ENCODE data around the gene DST.

The DST gene

GRCh38 chr6:56649782-56650181, 7.1 kb upstream of the DST start:
- no peak overlapping the region for H3K4me3 ChIP-seq (replicated peaks; ENCODE audit: low read depth, low read length)
- TF ChIP-seq CTCF (IDR thresholded peaks at IDR 0.05; ENCODE audit: low read depth, low read length, missing control alignments), result no peak
- no peak for DNase-seq (ENCODE audit: extremely low read depth, low read depth)

DNA sequence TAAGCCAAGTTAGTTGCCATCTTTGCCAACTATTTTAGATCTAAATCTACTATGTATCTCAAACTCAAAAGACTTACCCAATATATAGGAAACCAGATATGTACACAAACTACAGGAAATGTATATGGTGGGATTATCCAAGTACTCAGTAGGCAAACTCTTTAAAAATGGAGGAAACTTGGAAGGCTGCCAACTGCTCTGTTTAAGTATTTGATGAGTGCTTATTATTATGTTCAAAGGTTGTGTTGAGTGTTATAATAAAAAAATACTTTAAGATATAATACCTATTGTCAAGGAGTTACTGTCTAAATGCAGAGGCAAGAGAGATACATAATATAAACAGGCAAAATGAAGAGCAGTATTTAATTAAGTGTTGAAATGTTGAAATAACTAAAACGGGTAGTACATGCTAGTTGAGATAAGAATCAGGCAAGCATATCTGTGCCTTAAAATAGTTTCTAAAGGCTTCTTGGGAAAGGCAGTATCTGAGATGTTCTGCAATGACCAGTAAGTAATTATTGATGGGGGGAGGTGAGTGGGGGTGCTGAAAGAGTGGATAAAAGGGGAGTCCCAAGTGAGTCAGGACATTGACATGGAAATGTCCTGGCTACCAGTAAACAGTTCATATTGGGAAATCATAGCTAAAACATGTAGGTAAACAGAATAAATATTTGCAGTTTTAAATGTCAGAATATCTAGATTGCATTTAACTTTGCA, 6.5 kb upstream of the DST start:
- DNase-seq (ENCODE audit: extremely low read depth, low read depth), result no peak
- H3K4me3 ChIP-seq (replicated peaks; ENCODE audit: low read depth, low read length), result no peak overlapping the region
- no peak for TF ChIP-seq CTCF (IDR thresholded peaks at IDR 0.05; ENCODE audit: low read depth, low read length, missing control alignments)

GRCh38 chr6:56647172-56647762, 4.6 kb upstream of the DST start:
- DNase-seq (ENCODE audit: extremely low read depth, low read depth), result no peak
- no peak for TF ChIP-seq CTCF (IDR thresholded peaks at IDR 0.05; ENCODE audit: low read depth, low read length, missing control alignments)
- no peak overlapping the region for H3K4me3 ChIP-seq (replicated peaks; ENCODE audit: low read depth, low read length)

DNA sequence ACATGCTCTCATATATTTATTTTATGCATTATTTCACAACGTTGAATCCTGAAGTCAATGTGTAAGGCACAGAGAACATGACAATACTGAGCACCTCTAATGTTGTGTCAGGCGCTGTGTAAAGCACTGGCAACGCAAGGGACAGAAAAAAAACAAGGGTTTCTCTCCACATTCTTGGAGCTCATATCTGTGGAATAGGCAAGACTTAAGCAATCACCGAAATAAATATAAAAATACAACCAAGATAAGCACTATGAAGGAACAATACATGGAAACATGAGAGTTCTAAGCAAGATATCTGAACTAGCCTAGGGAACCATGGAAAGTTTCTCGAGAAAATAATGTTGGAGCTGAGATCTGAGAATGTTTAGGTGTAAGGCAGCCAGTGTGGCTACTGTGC, 1.7 kb upstream of the DST start:
- H3K4me3 ChIP-seq (replicated peaks; ENCODE audit: low read depth, low read length), result no peak overlapping the region
- TF ChIP-seq CTCF (IDR thresholded peaks at IDR 0.05; ENCODE audit: low read depth, low read length, missing control alignments), result no peak
- DNase-seq (ENCODE audit: extremely low read depth, low read depth), result no peak

GRCh38 chr6:56643379-56644089, 845 bp upstream of the DST start:
- DNase-seq (ENCODE audit: extremely low read depth, low read depth), result no peak
- H3K4me3 ChIP-seq (replicated peaks; ENCODE audit: low read depth, low read length), result no peak overlapping the region
- TF ChIP-seq CTCF (IDR thresholded peaks at IDR 0.05; ENCODE audit: low read depth, low read length, missing control alignments), result no peak

DNA sequence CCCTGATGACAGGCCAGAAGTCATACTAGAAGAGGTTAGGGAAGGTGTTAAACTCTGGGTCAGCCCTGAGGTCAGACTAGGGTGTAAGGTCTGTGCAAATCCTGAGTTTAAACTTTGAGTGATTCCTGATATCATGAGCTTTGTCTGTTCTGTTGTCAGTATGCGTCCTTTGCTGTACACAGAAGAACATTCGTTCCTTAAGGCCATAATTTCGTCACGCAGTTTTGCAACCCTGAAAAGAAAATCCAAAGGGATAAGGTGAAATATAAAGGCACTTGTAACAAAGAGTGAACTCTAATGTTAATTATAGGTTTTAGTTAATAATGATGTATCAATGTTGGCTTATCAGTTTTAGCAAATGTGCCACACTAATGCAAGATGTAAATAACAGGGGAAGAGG, 2.3 kb downstream of the DST start:
- no peak for TF ChIP-seq CTCF (IDR thresholded peaks at IDR 0.05; ENCODE audit: low read depth, low read length, missing control alignments)
- no peak for DNase-seq (ENCODE audit: extremely low read depth, low read depth)
- H3K4me3 ChIP-seq (replicated peaks; ENCODE audit: low read depth, low read length), result no peak overlapping the region

Measured in HFF-Myc (cell line).